Coronary artery (tissue), 2 donors: Measurements from ENCODE around the gene GRIK2.
"Not testable (repeated sequence)": the region's sequence is repeated elsewhere in the genome, so short reads cannot be mapped to it uniquely, and the experiment has no call there.

Source experiments
- DNase-seq: peaks from one replicate; pipeline ENCODE4 v3.0.0-alpha.2; 2017; ENCODE audit warnings: low spot score
- H3K27ac ChIP-seq, 2 donors: fragments of 200-600 bp; sonication (generic); one replicate each; pipeline ENCODE4 v1.5.1; 2016 to 2019
- H3K4me3 ChIP-seq: fragments of 200-600 bp; sonication (generic); 2 replicates; pipeline ENCODE4 v1.5.1; 2016; ENCODE audit warnings: mild to moderate bottlenecking, moderate library complexity
- TF ChIP-seq, protein P1 (sequence below): fragments of 200-600 bp; sonication (generic); IDR thresholded peaks from one replicate; pipeline ENCODE4 v1.5.1; 2019; ENCODE audit warnings: antibody characterized with exemption

The GRIK2 gene

DNA sequence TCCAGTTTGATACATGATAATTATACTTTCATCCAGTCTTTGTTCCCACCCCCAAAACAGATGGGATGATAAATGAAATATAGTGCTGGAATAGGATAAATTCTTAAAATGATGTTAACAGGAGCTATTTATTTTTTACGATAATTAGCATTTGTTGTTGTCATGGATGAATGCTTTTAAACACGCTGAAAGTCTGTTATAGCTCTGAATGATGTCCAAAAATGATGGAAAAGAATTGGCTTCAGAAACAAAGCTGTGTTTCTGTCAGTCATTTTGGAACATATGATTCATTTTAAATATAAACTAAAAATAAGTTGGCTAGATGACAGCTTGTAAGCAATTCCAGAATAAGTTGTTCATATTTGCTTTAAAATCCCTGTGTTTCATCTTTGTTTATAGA, 237.4 kb downstream of the GRIK2 start:
- no peak overlapping the region for H3K4me3 ChIP-seq
- no peak overlapping the region for H3K27ac ChIP-seq
- TF ChIP-seq, protein P1, sequence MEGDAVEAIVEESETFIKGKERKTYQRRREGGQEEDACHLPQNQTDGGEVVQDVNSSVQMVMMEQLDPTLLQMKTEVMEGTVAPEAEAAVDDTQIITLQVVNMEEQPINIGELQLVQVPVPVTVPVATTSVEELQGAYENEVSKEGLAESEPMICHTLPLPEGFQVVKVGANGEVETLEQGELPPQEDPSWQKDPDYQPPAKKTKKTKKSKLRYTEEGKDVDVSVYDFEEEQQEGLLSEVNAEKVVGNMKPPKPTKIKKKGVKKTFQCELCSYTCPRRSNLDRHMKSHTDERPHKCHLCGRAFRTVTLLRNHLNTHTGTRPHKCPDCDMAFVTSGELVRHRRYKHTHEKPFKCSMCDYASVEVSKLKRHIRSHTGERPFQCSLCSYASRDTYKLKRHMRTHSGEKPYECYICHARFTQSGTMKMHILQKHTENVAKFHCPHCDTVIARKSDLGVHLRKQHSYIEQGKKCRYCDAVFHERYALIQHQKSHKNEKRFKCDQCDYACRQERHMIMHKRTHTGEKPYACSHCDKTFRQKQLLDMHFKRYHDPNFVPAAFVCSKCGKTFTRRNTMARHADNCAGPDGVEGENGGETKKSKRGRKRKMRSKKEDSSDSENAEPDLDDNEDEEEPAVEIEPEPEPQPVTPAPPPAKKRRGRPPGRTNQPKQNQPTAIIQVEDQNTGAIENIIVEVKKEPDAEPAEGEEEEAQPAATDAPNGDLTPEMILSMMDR: no peak
- no peak for DNase-seq

DNA sequence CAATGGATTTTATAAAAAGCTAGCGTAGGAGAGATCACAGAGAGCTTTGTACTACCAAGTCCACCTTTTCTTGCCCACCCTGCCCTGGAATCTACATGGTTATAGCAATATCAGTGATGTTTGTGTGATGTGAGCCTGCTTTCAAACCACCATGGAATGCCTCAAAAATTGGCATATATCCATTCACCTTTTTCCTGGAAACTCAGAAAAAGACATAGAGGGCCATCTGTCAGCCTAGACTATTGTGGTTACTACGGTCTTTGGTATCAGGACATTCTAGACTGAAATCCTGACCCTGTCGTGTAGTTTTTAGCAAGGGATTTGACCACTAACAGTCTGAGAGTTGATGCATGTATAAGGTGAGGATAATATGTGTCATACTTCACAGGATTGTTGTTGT, 239.6 kb downstream of the GRIK2 start:
- Histone ChIP-seq H3K4me3 (no peak overlapping the region), H3K27ac (no peak overlapping the region)
- TF ChIP-seq, protein P1: no peak
- no peak for DNase-seq

DNA sequence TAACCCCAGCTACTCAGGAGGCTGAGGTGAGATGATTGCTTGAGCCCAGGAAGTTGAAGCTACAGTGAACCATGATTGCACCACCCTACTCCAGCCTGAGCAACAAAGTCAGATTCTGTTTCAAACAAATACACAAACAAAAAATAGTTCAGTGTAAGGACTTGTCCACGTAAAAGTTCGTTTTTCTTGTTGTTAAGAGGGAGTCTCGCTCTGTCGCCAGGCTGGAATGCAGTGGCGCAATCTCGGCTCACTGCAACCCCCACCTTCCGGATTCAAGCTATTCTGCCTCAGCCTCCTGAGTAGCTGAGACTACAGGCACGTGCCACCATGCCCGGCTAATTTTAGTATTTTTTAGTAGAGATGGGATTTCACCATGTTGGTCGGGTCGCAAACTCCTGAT, 245.4 kb downstream of the GRIK2 start:
- not testable (repeated sequence) for H3K27ac ChIP-seq, H3K4me3 ChIP-seq, DNase-seq

DNA sequence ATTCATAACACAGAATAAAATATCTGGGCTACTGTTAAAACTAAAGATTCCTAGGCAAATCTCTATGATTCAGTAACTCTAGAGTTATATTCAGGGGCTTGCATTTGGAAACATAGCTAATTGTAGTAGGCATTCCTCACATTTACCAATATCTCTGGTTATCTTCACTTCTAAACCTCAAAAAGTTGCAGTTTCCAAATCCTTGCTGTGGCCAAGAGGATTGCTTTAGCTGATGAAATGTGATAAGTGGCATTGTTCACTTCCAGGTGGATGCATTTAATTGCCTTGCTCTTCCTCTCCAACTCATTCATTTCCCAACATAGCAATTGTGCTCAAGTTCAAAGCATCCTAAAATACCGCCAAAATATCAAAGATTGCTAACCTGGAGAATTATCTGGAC, 246.6 kb downstream of the GRIK2 start:
- no peak for DNase-seq
- H3K27ac ChIP-seq: no peak overlapping the region
- TF ChIP-seq, protein P1: no peak
- no peak overlapping the region for H3K4me3 ChIP-seq

DNA sequence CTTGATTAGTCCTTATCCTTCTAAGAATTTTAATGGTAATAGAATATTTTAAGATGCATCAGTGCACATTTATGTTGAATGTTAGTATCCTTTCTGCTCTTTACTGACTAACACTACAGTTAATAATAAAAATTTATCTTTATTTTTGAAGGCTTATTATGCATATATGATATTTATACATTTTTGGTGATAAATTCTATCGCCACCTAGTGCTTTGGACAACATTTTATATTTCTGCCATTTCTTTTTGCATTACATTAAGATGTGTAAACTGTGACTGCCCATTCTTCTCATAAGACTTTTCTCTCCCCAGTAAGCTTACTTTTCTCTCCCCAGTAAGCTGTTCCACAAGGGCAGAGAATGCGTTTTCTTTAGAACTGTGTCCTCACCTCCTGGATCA, 252.3 kb downstream of the GRIK2 start:
- DNase-seq: no peak
- H3K4me3 ChIP-seq: no peak overlapping the region
- H3K27ac ChIP-seq: no peak overlapping the region
- TF ChIP-seq, protein P1: no peak

DNA sequence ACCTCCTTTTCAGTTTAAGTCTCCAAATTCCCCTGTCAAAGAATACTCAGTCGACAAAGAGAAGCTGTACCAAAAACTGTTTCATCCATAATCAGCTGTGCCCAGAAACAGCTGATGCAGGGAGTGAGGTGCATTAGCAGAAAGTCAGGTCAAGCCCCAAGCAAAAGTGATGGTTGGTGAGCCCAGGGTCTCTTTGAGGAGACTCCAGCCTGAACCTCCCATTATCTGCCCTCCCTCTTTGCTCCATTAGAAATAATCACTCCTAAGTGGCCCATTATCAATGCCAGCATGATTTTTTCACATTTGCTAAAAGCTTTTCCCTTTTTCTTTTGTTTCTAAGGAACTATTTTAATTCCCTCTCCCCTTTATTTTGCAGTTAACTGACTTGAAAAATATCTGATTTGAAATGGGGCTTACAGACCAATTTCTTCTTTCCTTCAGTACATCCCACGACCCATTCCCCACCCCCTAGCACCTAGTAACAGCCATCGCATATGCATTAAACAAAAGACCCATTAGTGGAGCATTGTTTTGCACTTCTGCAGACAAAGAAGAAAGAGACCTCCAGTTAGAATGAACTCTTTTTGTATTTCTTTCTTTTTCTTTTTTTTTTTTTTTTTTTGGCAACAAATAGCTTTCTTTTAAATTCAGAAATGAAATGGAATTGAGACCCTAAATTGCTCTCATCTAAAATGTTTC, 257.0 kb downstream of the GRIK2 start:
- Histone ChIP-seq H3K27ac (no peak overlapping the region), H3K4me3 (no peak overlapping the region)
- no peak for DNase-seq
- TF ChIP-seq, protein P1: no peak

DNA sequence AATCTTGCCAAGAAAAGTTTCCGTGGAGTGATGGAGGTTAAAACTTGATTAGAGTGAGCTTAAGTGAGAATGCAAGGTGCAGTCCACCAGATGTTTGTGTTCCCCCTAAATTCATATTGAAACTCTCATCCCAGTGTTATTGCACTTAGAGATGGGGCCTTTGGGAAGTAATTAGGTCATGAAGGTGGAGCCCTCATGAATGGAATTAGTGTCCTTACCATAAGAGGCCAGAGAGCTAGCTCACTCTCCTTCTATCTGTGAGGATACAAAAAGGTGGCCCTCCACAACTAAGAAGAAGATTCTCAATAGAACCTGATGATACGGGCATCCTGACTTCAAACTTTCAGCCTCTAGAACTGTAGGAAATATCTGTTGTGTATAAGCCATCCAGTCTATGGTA, 258.6 kb downstream of the GRIK2 start:
- H3K4me3 ChIP-seq: no peak overlapping the region
- TF ChIP-seq, protein P1: no peak
- H3K27ac ChIP-seq: no peak overlapping the region
- no peak for DNase-seq
